GM21737 (cell line): ENCODE data around the gene PHACTR4.
"Not testable (repeated sequence)": the region's sequence is repeated elsewhere in the genome, so short reads cannot be mapped to it uniquely, and the experiment has no call there.

Experiments
- ATAC-seq: cut with Tn5 transposase; IDR thresholded peaks from one replicate; pipeline ENCODE4 v1.9.1; 2021; ENCODE audit warnings: mild to moderate bottlenecking, moderate library complexity; ENCODE audit not compliant: unreplicated experiment

PHACTR4 gene

DNA sequence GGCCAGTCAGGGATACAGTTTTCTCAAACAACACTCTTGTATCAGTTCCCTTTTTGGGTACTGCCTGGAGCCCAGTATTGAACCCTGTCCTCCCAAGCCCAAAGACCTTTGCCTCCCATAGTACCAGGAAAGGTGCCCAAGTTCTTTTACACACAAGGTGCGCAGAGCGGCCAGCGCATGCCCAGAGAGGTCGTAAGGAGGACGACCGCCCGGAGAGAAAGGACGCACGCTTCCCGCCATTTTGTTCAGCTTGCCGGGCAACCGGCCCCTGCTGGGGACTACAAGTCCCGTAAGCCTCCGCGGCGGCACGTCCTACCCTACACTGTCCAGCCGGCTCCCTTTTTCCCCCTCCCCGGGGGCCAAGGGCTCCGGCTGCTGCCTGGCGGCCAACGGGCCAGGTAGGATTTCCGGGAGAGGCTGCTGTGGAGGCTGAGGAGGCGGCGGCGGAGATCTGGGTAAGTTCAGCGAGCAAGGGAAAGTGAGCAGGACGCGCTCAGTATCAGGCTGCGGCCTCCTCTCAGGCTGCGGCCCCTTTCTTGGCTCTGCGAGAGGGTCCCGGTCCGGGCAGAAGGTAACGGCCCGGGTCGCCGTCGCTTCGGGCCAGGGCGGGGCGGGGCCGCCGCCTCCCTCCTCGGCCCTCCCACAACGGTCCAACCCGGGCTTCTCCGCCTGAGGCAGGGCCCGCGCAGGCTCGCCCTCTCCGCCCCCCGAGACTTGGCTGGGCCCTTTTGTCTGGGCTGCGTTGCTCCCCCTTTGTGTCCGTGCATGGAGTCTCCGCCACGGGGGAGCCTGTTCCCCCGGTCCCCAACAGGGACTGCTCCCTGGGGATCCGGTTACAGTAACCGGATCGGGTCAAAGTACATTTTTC, at the start of gene PHACTR4:
Gene PHACTR4, plus strand, starts transcription at position 370 of the 868 bp plus-strand sequence. CDS start 37,708 bp downstream, outside the sequence.
- ATAC-seq, result peak; percentile 84

DNA sequence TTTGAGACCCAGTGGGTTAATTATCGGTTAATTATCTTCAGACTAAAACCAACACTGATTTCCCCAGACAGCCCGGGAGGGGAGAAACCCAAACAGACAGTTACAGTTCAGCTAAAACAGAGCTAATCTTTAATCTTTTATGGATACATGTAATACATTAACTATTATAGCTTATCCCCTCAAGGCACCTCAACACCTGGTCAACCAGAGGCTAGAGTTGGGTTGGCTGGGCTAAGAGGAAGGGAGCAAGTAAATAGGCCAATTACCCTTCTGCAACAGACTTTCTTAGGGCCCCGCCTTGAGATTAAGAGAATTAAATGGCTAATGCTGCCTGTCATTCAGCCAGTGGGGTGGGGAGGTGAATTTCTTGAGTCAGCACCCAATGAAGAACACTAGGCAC, 47.3 kb upstream of the PHACTR4 start:
- peak; percentile 58 for ATAC-seq

DNA sequence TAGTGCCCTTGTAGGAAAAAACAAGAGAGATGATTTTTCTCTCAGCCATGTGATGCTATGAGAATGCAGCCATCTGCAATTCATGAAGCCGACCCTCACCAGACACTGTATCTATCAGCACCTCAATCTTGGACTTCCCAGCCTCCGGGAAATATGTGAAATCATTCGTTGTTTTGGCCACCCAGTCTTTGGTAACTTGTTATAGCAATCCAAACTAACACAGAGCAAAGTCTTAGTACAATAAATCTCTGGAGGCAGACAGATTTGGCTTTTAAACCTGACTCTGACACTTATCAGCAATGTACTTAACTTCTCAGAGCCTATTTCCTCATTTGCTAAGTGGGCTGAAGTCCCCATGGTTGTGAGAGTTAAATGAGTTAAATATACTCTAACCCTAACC, 45.8 kb upstream of the PHACTR4 start:
- ATAC-seq, result no peak

DNA sequence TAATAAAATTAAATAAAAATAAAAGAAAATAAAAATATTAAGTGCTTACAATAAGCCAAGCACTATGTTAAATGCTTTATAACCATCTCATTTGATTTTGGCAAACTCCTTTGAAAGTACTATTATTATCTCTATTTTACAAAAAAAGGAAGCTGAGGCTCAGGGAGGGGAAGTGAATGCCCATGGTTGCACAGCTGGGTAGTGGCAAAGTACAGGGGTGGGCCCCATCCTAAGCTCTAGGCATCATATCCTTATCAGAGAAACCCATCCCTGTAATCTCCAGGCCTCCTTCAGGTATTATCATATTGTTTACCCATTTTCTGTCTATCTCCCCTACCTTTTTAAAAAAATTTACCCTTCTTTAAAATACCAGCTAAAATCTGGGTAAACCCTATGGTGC, 43.0 kb upstream of the PHACTR4 start:
- ATAC-seq, result no peak

DNA sequence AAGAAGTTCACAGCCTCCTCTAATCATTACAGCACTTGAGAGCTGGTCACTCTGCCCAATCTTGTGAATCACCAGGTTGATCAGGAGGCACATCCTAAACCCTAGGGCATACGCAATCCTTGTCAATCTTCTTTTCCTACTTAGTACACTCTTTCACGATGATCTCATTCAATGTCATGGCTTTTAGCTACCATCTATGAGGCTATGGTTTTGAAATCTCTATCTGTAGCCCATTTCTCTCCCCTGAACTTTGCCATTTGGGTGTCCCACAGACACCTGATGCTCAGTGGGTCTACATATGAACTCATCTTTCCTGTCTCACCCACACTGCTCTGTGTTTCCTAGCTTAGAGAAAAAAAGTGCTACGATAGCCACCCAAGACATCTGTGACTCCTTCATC, 42.6 kb upstream of the PHACTR4 start:
- no peak for ATAC-seq

DNA sequence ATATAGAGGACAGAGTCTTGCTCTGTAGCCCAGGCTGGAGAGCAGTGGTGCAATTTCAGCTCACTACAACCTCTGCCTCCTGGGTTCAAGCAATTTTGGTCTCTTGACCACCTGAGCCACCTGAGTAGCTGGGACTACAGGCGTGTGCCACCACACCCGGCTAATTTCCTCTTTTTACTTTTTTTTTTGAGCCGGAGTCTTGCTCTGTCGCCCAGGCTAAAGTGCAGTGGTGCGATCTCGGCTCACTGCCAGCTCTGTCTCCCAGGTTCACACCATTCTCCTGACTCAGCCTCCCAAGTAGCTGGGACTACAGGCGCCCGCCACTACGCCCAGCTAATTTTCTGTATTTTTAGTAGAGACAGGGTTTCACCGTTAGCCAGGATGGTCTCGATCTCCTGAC, 42.1 kb upstream of the PHACTR4 start:
- not testable (repeated sequence) for ATAC-seq

DNA sequence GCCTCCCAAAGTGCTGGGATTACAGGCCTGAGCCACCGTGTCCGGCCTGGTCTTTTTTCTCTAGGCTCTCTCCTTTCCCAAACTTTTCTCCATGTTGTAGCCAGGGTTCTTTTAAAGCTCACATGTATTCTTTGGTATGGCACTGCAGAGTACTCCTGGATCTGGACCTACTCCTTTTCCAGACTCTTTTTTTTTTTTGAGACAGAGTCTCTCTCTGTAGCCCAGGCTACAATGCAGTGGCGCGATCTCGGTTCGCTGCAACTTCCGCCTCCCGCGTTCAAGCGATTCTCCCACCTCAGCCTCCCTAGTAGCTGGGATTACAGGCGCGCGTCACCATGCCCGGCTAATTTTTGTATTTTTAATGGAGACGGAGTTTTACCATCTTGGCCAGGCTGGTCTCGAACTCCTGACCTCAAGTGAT, 41.3 kb upstream of the PHACTR4 start:
- ATAC-seq, result no peak

DNA sequence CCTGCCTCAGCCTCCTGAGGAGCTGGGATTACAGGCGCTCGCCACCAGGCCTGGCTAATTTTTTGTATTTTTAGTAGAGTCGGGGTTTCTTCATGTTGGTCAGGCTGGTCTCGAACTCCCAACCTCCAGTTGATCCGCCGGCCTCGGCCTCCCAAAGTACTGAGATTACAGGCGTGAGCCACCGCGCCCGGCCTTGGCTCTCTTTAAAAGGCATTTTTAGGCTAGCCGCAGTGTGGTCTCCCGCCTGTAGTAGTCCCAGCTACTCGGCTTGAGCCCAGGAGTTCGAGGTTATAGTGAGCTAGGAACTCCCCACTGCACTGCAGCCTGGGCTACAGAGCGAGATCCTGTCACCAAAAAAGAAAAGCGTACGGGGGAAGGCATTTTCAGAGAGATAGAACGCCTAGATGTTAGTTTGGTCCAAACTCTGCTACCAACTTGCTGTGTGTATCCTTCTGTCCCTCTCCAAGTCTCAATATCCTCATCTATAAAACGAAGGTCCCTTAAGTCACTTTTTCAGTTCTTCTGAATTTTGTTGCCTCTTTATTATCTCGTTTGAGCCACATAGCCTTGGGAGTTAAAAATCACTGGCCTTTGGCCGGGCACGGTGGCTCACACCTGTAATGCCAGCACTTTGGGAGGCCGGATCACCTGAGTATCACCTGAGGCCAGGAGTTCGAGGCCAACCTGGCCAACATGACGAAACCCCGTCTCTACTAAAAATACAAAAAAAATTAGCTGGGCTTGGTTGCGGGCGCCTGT, 40.0 kb upstream of the PHACTR4 start:
- ATAC-seq, result no peak

DNA sequence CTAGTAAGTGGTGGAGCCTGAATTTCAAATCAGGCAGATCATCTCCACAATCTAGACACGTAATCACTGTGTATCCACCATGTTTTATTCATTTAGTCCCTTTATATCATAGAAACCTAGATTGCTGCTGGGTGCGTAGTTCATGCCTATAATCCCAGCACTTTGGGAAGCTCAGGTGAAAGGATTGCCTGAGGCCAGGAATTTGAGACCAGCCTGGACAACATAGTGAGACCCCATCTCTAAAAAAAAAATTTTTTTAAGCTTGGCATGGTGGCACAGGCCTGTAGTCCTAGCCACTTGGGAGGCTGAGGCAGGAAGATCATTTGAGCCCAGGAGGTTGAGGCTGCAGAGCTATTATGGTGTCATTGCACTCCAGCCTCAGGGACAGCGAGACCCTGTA, 30.6 kb upstream of the PHACTR4 start:
- no peak for ATAC-seq

DNA sequence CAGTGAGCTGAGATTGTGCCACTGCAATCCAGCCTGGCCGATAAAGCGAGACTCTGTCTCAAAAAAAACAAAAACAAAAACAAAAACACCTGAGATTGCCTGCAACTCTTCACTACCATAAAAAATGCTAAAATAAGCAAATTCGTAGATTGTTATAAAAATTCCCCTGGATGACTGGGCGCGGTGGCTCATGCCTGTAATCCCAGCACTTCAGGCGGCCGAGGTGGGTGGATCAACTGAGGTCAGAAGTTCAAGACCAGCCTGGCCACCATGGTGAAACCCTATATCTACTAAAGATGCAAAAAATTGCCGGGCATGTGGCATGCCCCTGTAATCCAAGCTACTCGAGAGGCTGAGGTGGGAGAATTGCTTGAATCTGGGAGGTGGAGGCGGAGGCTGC, 30.0 kb upstream of the PHACTR4 start:
- no peak for ATAC-seq

DNA sequence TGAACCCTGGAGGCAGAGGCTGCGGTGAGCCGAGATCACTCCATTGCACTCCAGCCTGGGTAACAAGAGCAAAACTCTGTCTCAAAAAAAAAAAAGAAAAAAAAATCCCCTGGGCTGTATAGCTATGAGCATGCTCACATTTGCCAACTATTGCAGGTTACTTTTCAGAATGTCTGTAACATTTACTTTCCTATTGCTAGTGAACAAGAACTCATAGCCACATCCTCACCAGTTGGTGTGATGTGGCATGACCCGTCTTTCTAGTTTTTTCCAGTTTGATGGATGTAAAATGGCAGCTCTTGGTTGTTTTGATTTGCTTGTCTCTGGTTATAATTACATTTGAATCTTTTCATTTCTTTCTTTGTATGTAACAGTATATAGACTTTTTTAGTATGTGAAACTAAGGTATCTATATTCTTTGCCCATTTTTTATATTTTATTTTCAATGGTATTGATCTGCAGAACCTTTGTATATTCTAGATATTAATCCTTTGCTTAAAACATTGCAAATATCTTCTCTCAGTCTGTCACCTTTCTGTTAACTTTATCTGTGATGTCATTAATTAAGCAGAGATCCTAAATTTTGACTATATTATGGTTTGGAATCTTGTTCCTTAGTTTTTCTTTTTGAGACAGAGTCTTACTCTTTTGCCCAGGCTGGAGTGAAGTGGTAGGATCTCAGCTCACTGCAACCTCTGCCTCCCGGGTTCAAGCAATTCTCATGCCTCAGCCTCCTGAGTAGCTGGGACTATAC, 29.1 kb upstream of the PHACTR4 start:
- ATAC-seq, result no peak

DNA sequence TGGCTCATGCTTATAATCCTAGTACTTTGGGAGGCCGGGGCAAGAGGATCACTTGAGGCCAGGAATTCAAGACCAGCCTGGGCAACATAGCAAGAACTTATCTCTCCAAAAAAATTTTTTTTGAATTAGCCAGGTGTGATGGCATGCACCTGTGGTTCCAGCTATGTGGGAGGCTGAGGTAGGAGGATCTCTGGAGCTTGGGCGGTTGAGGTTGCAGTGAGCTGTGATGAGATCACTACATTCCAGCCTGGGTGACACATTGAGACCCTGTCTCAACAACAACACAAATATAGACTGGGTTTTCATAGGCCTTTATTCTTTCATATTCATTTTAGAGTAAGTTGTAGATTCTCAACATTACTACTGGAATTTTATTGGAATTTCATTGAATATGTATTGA, 27.9 kb upstream of the PHACTR4 start:
- no peak for ATAC-seq

DNA sequence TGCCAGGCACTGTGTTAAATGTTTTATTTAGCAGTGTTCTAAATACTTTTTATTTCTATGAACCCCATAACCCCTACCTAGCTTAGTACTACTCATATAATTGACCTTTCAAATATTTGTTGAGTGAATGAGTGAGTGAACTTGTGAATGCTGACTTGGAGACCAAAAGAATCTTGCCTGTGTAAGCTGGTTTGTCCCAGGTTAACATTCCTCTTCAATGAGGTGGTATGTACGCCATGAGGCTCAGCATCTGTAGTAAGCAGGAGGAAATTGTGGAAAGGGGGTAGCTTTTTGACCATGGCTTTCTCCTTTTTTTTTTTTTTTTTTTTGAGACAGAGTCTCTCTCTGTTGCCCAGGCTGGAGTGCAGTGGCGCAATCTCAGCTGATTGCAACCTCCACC, 26.1 kb upstream of the PHACTR4 start:
- no peak for ATAC-seq

DNA sequence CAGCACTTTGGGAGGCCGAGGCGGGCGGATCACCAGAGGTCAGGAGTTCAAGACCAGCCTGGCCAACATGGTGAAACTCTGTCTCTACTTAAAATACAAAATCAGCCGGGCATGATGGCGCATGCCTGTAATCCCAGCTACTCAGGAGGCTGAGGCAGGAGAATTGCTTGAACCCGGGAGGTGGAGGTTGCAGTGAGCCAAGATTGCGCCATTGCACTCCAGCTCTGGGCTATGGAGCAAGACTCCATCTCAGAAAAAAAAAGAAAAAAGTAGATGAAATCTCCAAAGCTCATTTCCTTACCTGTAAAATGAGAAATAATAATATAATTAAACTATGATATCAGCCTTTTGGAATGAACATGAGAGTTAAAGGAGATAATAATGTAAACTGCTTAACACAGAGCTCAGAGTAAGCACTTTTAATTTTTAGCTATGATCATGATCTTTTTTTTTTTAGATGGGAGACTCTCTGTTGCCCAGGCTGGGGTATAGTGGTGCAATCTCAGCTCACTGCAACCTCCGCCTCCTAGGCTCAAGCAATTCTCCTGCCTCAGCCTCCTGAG, 16.2 kb upstream of the PHACTR4 start:
- not testable (repeated sequence) for ATAC-seq

DNA sequence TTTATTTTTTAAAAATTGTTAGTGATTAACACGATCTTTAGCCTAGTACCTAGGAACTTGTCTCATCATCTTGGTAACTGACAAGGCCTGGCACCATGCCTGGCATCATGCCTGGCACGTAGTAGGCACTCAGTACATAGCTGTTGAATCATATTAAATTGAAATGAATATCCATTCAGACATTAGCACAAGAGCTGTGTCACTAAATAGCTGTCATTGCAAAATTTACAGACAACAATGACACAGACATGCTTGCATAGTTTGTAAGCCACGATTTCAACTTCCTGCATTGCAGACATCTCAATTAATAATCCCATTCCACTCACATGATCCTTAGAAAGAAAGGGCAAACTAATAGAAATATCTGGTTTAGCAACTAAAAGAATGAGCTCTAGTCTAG, 15.4 kb upstream of the PHACTR4 start:
- no peak for ATAC-seq

DNA sequence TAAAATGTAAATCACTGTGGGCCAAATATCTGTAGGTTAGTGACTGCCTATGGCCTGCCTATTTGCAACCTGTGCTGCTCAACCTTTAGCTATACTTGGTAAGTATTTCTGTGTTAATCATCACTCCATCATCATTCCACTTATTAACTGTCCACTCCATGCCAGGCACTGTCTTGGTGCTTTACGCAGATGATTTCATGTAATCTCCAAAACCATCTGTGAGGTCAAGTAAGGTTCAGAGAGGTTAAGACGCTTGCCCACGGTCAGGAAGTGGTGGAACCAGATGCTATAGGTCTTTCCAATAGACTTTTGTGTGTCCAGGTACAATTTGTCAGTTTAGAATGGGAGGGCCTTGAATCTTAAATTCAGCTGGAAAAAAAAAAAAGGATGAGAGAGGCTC, 10.8 kb upstream of the PHACTR4 start:
- no peak for ATAC-seq

DNA sequence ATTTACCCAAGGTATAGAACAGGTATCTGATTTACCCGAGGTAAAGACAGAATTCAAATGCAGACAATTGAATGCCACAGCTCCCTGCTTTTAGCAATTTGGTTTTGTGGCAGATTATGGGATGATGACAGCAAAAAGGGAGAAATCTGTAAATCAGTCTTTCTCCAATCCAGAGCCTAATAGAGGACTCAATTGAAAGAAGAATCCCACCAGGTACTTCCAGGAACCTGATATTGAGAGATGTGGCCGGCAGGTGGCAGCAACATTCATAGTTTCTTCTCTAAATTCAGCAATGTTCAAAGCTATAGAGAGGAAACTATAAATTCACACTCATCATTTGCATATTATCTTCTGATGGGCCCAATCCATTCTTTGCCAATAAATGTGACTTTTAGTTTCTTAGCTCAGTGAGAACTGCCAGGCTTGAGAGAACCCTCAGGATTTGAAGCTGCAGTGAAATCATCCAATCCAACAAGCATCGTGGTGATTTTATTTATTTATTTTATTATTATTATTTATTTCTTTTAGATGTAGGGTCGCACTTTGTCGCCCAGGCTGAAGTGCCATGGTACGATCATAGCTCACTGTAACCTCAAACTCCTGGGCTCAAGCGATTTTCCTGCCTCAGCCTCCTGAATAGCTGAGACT, 9.8 kb upstream of the PHACTR4 start:
- no peak for ATAC-seq

DNA sequence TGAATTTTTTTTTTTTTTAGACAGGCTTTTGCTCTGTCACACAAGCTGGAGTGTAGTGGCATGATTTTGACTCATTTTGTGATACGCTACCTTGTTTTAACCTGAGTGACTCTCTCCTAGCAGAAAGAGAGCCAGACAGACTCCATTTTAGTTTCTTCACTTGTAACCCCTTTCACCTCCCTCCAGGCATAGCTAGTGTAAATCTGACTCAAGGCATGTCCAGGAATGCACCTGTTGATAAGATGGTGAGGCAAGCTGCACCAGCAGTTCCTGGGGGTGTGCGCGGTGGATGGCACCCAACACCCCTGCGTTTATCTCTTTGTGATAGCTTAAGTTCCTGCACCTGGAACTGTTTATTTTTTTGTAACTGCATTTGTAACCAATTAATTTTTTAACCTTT, 4.7 kb upstream of the PHACTR4 start:
- no peak for ATAC-seq

DNA sequence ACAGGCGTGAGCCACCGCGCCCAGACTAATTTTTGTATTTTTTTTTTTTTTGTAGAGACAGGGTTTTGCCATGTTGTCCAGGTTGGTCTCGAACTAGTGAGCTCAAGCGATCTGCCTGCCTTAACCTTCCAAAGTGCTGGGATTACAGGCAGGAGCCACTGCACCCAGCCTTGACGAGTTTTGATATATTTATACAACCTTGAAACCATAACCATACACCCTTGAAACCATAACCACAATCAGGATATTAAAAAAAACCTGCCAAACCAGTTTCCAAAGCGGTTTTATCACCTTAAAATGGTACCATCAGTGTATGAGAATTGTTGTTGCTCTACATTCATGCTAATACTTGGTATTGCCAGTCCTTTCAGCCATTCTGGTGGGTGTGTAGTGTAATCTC, 3.7 kb upstream of the PHACTR4 start:
- no peak for ATAC-seq

DNA sequence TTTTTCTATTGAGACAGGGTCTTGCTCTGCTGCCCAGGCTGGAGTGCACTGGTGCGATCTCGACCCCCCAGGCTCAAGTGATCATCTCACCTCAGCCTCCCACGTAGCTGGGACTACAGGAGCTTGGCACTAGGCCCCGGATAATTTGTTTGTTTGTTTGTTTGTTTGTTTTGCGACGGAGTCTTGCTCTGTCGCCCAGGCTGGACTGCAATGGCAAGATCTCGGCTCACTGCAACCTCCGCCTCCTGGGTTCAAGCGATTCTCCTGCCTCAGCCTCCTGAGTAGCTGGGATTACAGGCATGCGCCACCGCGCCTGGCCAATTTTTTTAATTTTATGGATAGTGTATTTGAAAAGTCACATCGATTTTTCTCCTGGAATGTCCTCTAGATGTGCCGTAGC, 932 bp upstream of the PHACTR4 start:
- ATAC-seq, result not testable (repeated sequence)
